ENCODE data around the gene CALCB. TPM values are rescaled to one million over a fixed set of nuclear protein-coding genes. Genes with fewer than 3 reads are reported as not detected.
"Not testable (repeated sequence)": the region's sequence is repeated elsewhere in the genome, so short reads cannot be mapped to it uniquely, and the experiment has no call there.

CALCB gene
- total RNA-seq, 1 donor from 2014 or later = 0.52 TPM

DNA sequence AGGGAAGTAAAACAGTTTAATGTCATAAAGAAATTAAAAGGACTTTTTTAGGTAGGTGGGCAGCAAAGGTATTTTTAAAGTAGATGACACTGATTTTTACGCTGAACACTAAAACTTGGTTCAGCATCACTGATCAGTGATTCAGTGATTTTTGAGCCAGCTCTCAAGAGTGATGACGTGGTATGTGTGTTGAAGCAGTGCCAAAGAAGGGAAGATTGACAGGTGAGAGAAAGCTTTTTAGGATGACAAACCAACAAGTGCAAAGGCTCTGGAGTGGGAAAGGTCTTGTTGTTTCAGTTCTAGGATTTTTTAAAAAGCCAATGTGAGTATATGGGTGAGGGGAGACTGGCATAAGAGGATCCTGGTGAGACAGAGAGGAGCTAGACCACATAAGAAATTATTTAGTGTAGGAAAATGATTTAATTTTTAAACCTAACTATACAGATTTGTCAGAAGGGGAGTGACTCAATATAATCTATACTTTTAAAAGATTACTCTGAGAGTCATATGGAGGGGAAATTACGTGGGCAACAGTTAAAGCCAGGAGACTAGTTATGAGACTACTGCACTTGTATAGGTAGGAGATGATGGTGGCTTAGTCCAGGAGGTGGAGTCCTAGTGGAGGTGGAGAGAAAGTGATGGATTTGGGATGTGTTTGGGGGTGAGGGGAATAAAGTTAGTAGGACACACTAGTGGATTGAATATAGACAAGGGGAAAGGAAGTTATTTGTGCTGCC lies 17.6 kb upstream of the CALCB start:
- Mint-ChIP-seq H3K9me3 (no peaks in the 10 kb centered on the region), H3K27me3 (ENCODE audit: insufficient read depth) (peaks cover 15% of the 10 kb centered on the region), H3K4me3 (no peak overlapping the region), H3K4me1 (ENCODE audit: low read depth) (peaks cover 7% of the 10 kb centered on the region), H3K36me3 (ENCODE audit: low read depth) (no peaks in the 10 kb centered on the region), H3K27ac (no peak overlapping the region)
- intact Hi-C loops (cut with micrococcal nuclease) = no loop called here
- no peak for DNase-seq (ENCODE audit: low spot score)

DNA sequence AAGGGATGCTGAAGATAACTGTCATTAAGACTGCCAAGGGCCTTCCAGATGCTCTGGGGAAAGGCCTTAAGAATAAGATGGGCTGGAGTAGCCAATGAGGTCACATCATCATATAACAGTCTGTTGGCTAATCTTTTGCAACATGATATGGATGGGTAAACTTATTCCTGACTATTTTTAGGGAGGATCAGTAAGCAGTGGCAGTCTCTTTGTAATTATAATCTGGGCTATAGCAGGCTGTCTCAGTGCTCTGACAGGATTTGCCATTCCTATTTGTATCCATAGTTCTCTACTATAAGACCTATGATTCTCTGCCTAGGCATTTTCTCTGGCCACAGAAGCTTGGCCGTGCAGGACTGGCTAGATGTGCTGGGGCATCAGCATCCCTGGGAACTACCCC lies 16.1 kb upstream of the CALCB start:
- no peak overlapping the region for H3K4me3 Mint-ChIP-seq
- no peaks in the 10 kb centered on the region for H3K9me3 Mint-ChIP-seq
- intact Hi-C loops (cut with micrococcal nuclease) = no loop called here

DNA sequence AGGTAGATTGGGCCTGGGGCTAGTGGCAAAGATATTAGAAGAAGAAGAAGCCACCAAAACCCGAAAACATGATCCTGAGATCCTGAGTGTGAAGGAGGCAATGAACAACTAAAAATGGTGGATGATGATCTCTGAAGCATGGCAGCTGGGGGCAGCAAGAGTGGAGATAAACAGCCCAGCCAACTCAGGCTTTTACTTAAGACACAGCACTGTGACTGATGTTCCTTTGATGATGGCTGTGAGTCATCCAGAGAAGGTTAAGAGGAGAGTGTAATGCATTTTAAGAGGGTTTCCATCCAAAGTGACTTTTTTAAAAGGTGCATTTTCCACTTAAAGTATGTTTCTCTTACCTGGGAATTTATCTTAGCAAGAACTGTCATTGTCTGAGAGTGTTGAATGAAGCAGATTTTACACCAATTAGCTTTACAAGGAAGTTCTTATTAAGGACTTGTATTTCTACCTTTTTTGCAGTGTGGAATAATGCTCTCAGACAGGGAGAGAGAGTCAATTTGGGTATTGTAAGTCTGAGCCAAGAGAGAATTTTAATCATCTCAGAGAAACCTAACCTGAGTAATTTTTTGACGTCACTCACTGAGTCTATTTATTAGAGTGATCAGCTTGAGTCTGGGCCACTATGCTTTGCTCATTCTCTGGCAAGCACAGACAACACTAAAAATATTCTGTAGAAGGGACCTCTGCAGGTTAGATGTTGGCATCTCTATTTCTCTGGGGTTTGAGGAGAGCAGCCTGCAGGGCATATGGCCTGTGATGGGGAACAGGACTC lies 14.1 kb upstream of the CALCB start:
- intact Hi-C loops (cut with micrococcal nuclease) = no loop called here
- no peak for DNase-seq (ENCODE audit: low spot score)
- Mint-ChIP-seq H3K27me3 (ENCODE audit: insufficient read depth) (peaks cover 19% of the 10 kb centered on the region), H3K4me3 (no peak overlapping the region), H3K36me3 (ENCODE audit: low read depth) (no peaks in the 10 kb centered on the region), H3K9me3 (no peaks in the 10 kb centered on the region), H3K27ac (no peak overlapping the region), H3K4me1 (ENCODE audit: low read depth) (no peaks in the 10 kb centered on the region)

More for the DNA sequence above, 16.1 kb upstream of the CALCB start:
- Mint-ChIP-seq H3K4me1 (ENCODE audit: low read depth) (peaks cover 7% of the 10 kb centered on the region), H3K36me3 (ENCODE audit: low read depth) (no peaks in the 10 kb centered on the region), H3K27me3 (ENCODE audit: insufficient read depth) (peaks cover 20% of the 10 kb centered on the region), H3K27ac (no peak overlapping the region)
- no peak for DNase-seq (ENCODE audit: low spot score)

DNA sequence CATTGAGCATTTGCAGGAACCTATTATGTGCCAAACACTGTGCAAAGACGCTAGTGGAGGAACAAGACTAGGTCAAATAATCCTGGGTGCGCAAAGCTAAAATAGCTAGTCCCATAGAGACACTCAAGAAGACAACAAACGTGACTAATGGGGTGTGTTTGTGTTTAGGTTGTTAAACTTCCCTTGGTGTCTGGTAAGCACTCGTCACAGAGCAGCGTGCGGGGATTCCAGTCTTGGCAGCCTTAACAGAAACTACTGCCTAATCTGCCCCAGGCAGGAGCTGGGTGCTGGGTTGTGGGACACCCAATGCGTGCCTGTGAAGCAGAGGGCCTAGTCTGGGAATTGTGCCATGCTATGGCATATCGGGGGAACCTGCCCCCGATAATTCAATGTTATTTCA lies 10.8 kb upstream of the CALCB start:
- DNase-seq (ENCODE audit: low spot score) = no peak
- no peak overlapping the region for H3K4me3 Mint-ChIP-seq
- no peaks in the 10 kb centered on the region for H3K4me1 Mint-ChIP-seq (ENCODE audit: low read depth)
- intact Hi-C loops (cut with micrococcal nuclease) = no loop called here
- peaks cover 23% of the 10 kb centered on the region for H3K27me3 Mint-ChIP-seq (ENCODE audit: insufficient read depth)
- no peaks in the 10 kb centered on the region for H3K9me3 Mint-ChIP-seq
- H3K36me3 Mint-ChIP-seq (ENCODE audit: low read depth) = no peaks in the 10 kb centered on the region
- H3K27ac Mint-ChIP-seq = no peak overlapping the region

DNA sequence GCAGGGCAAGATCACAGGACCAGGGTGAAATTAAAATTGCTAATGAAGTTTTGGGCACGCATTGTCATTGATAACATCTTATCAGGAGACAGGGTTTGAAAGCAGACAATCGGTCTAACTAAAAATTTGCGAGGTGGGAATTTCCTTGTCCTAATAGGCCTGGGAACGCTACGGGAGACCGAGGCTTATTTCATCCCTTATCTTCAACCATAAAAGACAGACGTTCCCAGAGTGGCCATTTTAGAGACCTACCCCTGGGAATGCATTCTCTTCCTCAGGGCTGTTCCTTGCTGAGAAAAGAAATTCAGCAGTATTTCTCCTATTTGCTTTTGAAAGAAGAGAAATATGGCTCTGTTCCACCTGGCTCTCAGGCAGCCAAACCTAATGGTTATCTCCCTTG lies 3.6 kb upstream of the CALCB start:
- H3K4me3 Mint-ChIP-seq; DNase-seq (ENCODE audit: low spot score); H3K36me3 Mint-ChIP-seq (ENCODE audit: low read depth); H3K27ac Mint-ChIP-seq: not testable (repeated sequence)
- peaks cover 15% of the 10 kb centered on the region for H3K27me3 Mint-ChIP-seq (ENCODE audit: insufficient read depth)
- H3K9me3 Mint-ChIP-seq = peaks cover 10% of the 10 kb centered on the region
- peaks cover 16% of the 10 kb centered on the region for H3K4me1 Mint-ChIP-seq (ENCODE audit: low read depth)
- intact Hi-C loops (cut with micrococcal nuclease) = loop anchor here (10.0 kb wide), 1 partner anchor 535 kb away; no protein-coding TSS in a partner anchor

DNA sequence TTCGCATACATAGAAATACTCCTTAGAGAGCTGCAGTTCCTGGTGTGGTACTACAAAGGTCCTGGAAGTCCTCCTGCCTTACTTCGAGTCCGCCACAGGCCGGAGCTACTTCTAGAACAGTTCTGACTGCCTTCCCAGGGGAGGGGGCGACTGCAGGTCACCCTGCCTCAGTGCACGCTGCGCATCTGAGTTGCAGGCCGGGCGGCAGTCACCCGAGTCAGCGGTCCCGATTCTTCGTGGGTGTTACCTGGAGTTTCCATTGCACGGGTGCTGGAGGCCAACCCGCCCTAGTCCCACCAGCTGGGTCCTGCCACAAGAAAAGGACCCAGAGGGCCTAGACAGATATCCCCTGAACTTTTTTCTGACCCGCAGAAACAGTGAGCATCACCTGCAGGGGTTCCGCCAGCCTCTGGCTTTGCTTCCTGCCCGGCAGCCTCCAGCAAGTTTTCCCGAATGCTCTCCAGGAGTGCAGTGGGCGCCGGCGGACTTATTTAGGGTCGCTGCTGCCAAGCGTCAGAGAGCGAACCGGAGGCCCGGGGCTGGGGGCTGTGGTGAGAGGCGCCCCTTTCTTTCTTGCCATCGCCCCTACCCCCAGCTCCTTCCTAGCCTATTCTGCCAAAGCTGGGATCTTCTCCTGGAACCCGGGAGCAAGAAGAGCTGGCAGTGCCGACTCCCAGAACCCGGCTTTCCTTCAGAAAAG lies 1.7 kb upstream of the CALCB start:
- H3K36me3 Mint-ChIP-seq (ENCODE audit: low read depth) = no peaks in the 10 kb centered on the region
- no peak overlapping the region for H3K4me3 Mint-ChIP-seq
- intact Hi-C loops (cut with micrococcal nuclease) = loop anchor here (10.0 kb wide), 1 partner anchor 537 kb away; no protein-coding TSS in a partner anchor
- H3K9me3 Mint-ChIP-seq = peaks cover 10% of the 10 kb centered on the region
- H3K4me1 Mint-ChIP-seq (ENCODE audit: low read depth) = peaks cover 17% of the 10 kb centered on the region
- H3K27ac Mint-ChIP-seq = no peak overlapping the region
- no peak for DNase-seq (ENCODE audit: low spot score)
- peaks cover 10% of the 10 kb centered on the region for H3K27me3 Mint-ChIP-seq (ENCODE audit: insufficient read depth)

DNA sequence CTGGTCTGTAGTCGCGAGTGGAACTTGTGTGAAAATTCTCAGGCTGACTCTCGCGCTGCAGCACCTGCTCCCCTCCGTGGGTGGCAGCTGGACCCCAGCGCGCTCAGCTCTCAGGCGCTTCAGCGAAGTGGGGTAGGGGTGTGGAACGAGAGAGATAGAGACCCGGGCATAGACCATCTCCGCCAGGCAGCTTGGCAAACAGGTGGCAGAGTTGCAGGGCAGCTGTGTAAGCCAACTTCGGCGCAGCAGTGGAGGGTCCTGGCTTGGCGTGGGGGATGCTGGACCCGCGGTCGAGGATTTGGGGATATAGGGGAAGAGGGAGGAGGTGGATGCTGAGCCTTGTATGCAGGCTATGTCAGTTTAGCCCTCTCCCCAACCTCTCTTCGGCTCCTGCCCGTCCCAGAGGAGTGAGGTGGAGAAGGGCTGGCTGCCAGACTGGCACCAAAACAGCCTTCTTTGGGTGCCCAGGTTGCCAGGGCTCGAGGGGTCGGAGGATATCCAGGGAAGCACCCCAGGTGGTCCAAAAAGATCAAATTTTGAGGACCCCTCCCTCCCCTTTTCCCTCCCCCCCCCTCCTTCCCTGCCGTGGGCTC lies 746 bp upstream of the CALCB start:
- no peaks in the 10 kb centered on the region for H3K36me3 Mint-ChIP-seq (ENCODE audit: low read depth)
- peaks cover 10% of the 10 kb centered on the region for H3K9me3 Mint-ChIP-seq
- H3K4me1 Mint-ChIP-seq (ENCODE audit: low read depth) = peaks cover 17% of the 10 kb centered on the region
- peaks cover 10% of the 10 kb centered on the region for H3K27me3 Mint-ChIP-seq (ENCODE audit: insufficient read depth)
- intact Hi-C loops (cut with micrococcal nuclease) = loop anchor here (10.0 kb wide), 1 partner anchor 538 kb away; no protein-coding TSS in a partner anchor
- H3K4me3 Mint-ChIP-seq = no peak overlapping the region
- DNase-seq (ENCODE audit: low spot score) = no peak
- no peak overlapping the region for H3K27ac Mint-ChIP-seq

DNA sequence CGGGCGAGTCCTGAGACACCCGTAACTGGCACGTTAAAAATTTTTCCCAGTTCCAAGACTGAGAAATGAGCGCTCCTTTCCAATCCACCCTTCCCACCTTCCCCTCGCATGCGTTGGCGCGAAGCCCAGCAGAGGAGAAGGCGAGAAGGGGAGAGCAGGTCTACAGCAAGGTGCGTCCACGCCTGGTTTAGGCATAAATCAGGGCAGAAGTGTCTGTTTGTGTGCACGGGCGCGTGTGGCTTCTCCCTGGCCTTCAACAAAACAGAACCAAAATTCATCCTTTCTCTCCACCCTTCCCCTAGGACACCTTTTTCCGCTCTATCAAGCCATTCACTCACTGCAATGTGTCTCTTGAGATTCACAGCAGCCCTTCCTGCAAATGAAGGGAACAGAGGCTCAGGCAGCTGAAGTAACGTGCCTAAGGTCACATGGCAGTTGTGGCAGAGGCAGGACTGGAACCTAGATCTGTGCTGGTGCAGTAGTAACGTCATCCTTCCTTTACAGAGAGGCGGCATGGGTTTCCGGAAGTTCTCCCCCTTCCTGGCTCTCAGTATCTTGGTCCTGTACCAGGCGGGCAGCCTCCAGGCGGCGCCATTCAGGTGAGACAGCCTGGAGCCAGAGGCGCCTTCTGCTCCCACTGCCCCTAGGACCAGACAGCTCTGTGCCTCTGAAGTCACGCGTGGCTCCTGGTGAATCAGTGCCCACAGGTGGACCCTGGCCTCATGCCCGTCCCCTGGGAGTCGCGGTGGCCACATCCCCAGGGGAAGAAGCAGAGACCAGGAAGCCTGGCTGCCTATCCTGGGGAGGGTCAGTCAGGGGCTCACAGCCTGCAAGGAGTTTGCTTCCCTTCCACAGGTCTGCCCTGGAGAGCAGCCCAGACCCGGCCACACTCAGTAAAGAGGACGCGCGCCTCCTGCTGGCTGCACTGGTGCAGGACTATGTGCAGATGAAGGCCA lies 1.1 kb downstream of the CALCB start:
- Mint-ChIP-seq H3K27me3 (ENCODE audit: insufficient read depth) (peaks cover 13% of the 10 kb centered on the region), H3K27ac (peak overlapping the region; percentile 6), H3K4me3 (peak overlapping the region; percentile 77), H3K9me3 (peaks cover 7% of the 10 kb centered on the region), H3K36me3 (ENCODE audit: low read depth) (no peaks in the 10 kb centered on the region), H3K4me1 (ENCODE audit: low read depth) (peaks cover 17% of the 10 kb centered on the region)
- peak; percentile 73 for DNase-seq (ENCODE audit: low spot score)
- intact Hi-C loops (cut with micrococcal nuclease) = loop anchor here (1.0 to 10.0 kb wide), 7 partner anchors 36 to 540 kb away; no protein-coding TSS in a partner anchor

DNA sequence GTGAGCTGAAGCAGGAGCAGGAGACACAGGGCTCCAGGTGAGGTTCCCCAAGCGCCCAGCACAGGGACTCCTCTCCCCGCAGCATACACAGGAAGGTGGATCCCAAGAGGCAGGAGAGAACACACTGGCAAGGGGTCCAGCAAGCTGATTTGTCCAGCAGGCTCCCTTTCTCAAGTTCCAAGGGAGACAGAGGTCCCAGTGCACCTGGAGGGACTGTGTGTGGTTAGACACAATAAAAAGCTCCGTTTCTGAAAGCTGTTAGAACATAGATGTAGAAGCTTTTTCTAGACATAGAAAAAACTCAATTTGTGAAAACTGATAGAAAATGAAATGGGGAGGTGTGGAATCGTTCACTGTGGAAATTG lies 1.8 kb downstream of the CALCB start:
- H3K4me1 Mint-ChIP-seq (ENCODE audit: low read depth) = peaks cover 17% of the 10 kb centered on the region
- H3K4me3 Mint-ChIP-seq = no peak overlapping the region
- H3K36me3 Mint-ChIP-seq (ENCODE audit: low read depth) = no peaks in the 10 kb centered on the region
- peaks cover under 1% of the 10 kb centered on the region for H3K9me3 Mint-ChIP-seq
- intact Hi-C loops (cut with micrococcal nuclease) = loop anchor here (1.0 to 10.0 kb wide), 5 partner anchors 36 to 540 kb away; no protein-coding TSS in a partner anchor
- no peak for DNase-seq (ENCODE audit: low spot score)
- peaks cover 13% of the 10 kb centered on the region for H3K27me3 Mint-ChIP-seq (ENCODE audit: insufficient read depth)
- no peak overlapping the region for H3K27ac Mint-ChIP-seq

DNA sequence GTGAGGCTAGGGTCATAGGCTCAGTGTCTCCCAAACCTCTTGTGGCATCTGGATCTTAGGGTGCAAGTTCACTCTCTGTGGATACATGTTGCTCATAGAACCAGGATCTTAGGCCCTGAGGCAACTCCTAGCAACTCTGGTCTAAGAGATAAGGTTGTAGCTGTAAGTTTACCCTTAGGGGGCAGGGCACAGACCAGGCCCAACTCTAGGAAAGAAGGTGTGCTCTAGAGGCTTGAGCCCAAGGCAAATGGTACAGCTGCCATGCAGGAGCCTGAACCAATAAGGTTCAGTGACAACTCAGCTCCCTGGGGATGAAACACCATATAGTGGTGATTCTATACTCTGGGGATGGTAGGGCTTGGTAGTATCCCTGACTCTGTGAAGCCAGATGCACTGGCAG lies 17.8 kb downstream of the CALCB start:
- no peaks in the 10 kb centered on the region for H3K36me3 Mint-ChIP-seq (ENCODE audit: low read depth)
- H3K27me3 Mint-ChIP-seq (ENCODE audit: insufficient read depth) = peaks cover 31% of the 10 kb centered on the region
- H3K9me3 Mint-ChIP-seq = no peaks in the 10 kb centered on the region
- no peak overlapping the region for H3K27ac Mint-ChIP-seq
- intact Hi-C loops (cut with micrococcal nuclease) = no loop called here
- H3K4me3 Mint-ChIP-seq = no peak overlapping the region
- no peak for DNase-seq (ENCODE audit: low spot score)
- no peaks in the 10 kb centered on the region for H3K4me1 Mint-ChIP-seq (ENCODE audit: low read depth)

DNA sequence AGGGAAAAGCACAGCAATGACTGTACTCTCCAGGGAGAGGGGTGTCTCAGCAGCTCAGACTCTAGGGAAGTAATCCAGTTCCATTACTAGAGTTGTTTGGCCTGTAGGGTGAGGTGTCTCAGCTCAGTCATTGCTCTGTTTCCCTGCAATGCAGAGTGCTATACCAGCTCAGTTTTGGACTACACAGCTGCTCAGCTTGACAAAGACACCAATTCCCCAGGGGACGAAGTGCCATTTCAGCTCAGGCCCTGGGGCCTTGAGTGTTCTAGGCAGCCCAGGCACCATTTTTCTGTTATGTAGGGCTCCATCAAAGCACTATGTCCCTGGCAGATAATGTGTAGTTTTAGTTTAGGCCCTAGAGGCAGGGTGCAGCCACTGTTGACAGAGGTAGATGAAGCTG lies 18.2 kb downstream of the CALCB start:
- DNase-seq (ENCODE audit: low spot score) = no peak

DNA sequence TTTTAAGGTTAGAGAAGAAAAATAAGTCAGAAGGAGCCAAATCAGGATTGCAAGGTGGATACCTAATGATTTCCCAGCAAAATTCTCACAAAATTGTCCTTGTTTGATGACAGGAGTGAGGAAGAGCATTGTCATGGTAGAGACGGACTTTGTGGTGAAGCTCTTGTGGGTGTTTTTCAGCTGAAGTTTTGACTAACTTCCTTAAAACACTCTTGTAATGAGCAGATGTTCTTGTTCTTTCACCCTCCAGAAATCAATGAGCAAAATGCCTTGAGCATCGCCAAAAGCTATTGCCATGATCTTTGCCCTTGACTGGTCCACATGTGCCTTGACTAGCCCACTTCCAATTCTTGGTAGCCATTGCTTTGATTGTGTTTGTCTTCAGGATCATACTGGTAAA lies 20.0 kb downstream of the CALCB start:
- no peak for DNase-seq (ENCODE audit: low spot score)
- Mint-ChIP-seq H3K36me3 (ENCODE audit: low read depth) (no peaks in the 10 kb centered on the region), H3K27me3 (ENCODE audit: insufficient read depth) (peaks cover 13% of the 10 kb centered on the region), H3K9me3 (no peaks in the 10 kb centered on the region), H3K4me1 (ENCODE audit: low read depth) (no peaks in the 10 kb centered on the region), H3K27ac (no peak overlapping the region), H3K4me3 (no peak overlapping the region)
- intact Hi-C loops (cut with micrococcal nuclease) = no loop called here

More for the DNA sequence above, 18.2 kb downstream of the CALCB start:
- H3K27me3 Mint-ChIP-seq (ENCODE audit: insufficient read depth) = peaks cover 27% of the 10 kb centered on the region
- no peaks in the 10 kb centered on the region for H3K9me3 Mint-ChIP-seq
- no peaks in the 10 kb centered on the region for H3K4me1 Mint-ChIP-seq (ENCODE audit: low read depth)
- no peaks in the 10 kb centered on the region for H3K36me3 Mint-ChIP-seq (ENCODE audit: low read depth)
- intact Hi-C loops (cut with micrococcal nuclease) = no loop called here
- no peak overlapping the region for H3K4me3 Mint-ChIP-seq
- H3K27ac Mint-ChIP-seq = no peak overlapping the region
